HG03095 (cell line): ENCODE measurements around the gene SEC22A.

Experiments
- ATAC-seq: cut with Tn5 transposase; IDR thresholded peaks from one replicate; pipeline ENCODE4 v1.9.1; 2021; ENCODE audit warnings: moderate library complexity; ENCODE audit not compliant: unreplicated experiment

The SEC22A gene

GRCh38 chr3:123286308-123287023 lies 84.7 kb downstream of the SEC22A start:
- no peak for ATAC-seq

- no peak for ATAC-seq
Measured at GRCh38 chr3:123287051-123287961, 85.6 kb downstream of the SEC22A start.

- ATAC-seq, result no peak
Measured at GRCh38 chr3:123287962-123288302, 86.2 kb downstream of the SEC22A start.

- no peak for ATAC-seq
Measured at GRCh38 chr3:123289391-123290106, 87.8 kb downstream of the SEC22A start.

- no peak for ATAC-seq
Measured at GRCh38 chr3:123290107-123290930, 88.6 kb downstream of the SEC22A start.

GRCh38 chr3:123290962-123291361 lies 89.2 kb downstream of the SEC22A start:
- ATAC-seq, result no peak

- no peak for ATAC-seq
Measured at GRCh38 chr3:123291404-123291803, 89.7 kb downstream of the SEC22A start.

GRCh38 chr3:123292321-123293310 lies 90.9 kb downstream of the SEC22A start:
- ATAC-seq, result no peak

GRCh38 chr3:123294296-123294938 lies 92.7 kb downstream of the SEC22A start:
- ATAC-seq, result no peak

- ATAC-seq, result no peak
Measured at GRCh38 chr3:123295171-123295900, 93.6 kb downstream of the SEC22A start.

GRCh38 chr3:123295901-123296250 lies 94.1 kb downstream of the SEC22A start:
- no peak for ATAC-seq

GRCh38 chr3:123296261-123296660 lies 94.5 kb downstream of the SEC22A start:
- ATAC-seq, result no peak

- no peak for ATAC-seq
Measured at GRCh38 chr3:123296836-123297626, 95.3 kb downstream of the SEC22A start.

GRCh38 chr3:123297627-123297899 lies 95.8 kb downstream of the SEC22A start:
- ATAC-seq, result no peak

GRCh38 chr3:123298903-123299302 lies 97.2 kb downstream of the SEC22A start:
- ATAC-seq, result no peak

GRCh38 chr3:123299581-123299980 lies 97.8 kb downstream of the SEC22A start:
- ATAC-seq, result no peak

- ATAC-seq, result no peak
Measured at GRCh38 chr3:123300056-123300455, 98.3 kb downstream of the SEC22A start.

GRCh38 chr3:123300583-123300982 lies 98.8 kb downstream of the SEC22A start:
- ATAC-seq, result no peak
